Measurements from ENCODE around the gene SGPL1.

Gene SGPL1

DNA sequence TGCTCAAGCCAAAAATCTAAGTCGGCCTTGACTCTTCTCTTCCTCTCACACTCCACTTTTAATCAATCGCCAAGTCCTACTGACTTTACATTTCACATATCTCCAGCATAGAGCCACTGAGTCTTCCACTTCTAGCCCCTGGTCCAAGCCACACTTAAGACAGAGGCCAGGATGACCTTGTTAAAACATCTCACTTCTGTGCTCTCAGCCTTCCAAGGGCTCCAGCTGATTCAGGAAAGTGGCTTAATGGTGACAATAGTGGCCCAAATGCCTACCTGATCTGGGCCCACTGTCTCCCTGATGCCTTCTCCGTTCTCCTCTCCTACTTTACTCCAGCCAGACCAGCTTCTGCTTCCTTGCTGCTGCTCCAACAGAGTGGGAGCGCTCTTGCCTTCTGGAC, 35.0 kb upstream of the SGPL1 start:
- DNase-seq: no peak

- no peak for DNase-seq
Measured at GRCh38 chr10:70781461-70782051, 34.2 kb upstream of the SGPL1 start.

GRCh38 chr10:70782086-70782745, 33.5 kb upstream of the SGPL1 start:
- DNase-seq: no peak

- no peak for DNase-seq
Measured at GRCh38 chr10:70782746-70783680, 32.7 kb upstream of the SGPL1 start.

- no peak for DNase-seq
Measured at GRCh38 chr10:70784016-70784415, 31.7 kb upstream of the SGPL1 start.

GRCh38 chr10:70784471-70784870, 31.3 kb upstream of the SGPL1 start:
- DNase-seq: no peak

- DNase-seq: no peak
Measured at GRCh38 chr10:70785190-70785589, 30.6 kb upstream of the SGPL1 start, which contains the start of gene TBATA. TSS of gene TBATA (minus strand) at chr10:70785377. CDS start at chr10:70783379, 1,998 bp downstream.

DNA sequence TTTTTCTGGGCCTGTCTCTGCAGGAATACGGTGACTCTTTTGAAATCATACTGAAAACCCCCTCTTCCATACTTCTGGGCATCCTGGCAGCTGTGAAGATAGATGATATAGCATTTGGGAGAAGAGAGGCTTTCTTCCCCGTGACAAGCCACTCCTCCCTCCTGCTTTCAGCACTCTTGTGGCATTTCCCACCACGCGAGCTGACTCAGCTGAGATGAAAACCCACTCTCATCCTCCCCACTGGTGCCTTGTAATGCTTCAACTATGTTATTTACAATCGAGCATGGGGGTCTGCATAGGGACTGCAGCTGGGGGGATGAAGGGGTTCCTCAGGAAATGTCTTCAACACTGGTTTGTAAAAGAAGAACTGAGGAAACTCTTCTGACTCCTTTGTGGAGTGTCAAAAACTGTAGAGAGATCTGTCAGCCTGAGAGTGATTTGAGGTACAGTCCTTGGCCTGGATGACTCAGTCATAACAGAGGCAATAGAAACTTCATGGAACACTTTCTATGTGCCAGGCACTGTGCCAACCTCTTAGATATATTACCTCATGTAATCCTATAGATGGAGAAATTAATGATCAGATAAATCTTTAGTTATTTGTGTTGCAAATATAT, 28.8 kb upstream of the SGPL1 start:
- no peak for DNase-seq

DNA sequence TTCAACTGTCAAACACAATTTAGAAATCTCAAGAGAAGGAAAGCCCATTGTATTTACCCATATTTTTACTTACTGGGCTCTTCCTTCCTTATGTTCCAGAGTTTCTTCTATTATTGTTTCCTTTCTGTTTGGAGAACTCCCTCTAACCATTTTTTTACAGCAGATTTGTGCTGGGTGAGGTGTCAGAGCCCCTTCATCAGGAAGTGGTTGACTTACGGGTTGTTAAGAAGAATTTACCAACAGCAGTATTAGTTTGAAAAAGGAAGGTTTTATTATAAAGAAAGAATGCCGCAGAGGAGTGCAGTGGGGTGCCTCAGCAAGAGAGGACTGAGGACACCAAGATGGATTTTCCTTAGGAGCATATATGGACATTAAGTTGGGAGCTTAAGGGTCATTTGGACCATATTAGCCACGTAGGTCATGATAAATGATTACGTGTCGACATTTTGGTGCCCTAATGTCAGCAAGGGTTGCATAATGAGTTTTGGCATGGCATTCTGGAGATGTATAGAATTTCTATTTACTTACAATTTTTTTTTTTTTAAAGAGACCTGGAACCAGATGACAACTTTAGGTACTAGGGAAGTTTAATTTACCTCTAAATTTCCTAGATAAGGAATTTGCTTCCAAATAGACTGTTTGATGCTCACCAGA, 24.2 kb upstream of the SGPL1 start:
- no peak for DNase-seq

- no peak for DNase-seq
Measured at GRCh38 chr10:70795613-70796012, 20.1 kb upstream of the SGPL1 start.

DNA sequence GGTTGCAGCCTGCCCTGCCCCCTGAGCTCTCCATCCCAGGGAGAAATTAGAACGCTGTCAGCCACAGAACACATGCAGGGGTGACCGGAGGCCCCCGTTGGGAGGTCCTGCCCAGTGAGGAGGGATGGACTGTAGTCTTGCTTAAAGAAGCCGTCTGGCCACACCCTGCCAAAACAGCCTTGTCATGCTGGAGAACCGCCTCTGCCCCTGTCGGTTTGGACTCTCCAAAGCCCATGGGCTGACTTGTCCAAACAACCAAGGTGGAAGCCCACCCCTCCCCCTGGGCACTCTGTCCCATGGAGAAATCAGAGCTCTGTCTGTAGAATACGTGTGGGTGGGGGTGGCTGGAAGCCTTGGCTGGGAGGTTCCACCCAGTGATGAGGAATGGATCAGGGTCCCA, 17.9 kb upstream of the SGPL1 start:
- DNase-seq: no peak

DNA sequence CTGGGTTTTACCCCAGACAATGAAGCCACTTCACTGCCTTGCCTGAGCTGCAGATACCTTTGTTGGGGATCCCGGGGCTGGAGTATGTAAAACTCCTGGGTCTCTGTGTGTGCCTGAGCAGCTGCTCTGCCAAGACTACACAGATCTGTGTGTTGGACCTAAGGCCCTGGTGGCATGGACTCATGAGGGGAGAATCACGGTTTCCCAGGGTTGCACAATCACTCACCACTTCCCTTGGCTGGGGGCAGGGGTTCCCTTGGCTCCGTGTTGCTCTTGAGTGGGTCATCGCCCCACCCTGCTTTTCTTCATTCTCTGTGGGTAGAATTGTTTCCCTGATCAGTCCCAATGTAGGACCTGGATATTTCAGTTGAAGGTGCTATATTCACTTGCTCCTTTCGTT, 16.6 kb upstream of the SGPL1 start:
- no peak for DNase-seq

GRCh38 chr10:70801854-70802253, 13.9 kb upstream of the SGPL1 start:
- no peak for DNase-seq

DNA sequence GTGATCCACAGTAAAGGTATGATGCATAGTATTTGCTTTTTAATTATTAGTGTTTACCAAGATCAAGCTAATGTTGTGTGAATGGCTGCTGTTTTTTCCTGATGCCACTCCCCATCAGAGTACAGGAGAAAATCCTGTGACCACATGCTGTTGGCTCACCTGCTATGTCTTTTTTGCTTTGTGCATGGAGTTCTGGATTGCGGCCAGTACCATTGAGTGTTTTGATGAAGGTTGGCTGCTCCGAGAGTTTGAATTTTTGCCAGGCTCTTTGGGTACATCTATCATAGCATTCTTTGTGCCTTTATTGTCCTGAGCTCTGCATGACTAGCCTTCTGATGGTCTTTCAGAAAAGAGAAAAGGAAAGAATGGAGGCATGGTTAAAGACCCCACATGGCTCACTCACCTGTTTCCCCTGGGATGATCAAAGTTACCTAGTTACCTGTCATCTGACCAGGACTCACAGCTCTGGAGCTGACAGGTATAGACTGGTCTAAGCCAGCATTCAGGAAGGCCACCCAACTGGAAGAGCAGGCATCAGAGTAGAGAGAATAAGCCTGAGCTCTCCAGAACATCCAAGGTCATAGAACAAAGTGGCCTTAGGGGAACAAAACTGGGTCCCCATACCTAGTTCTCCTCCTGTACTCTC, 11.8 kb upstream of the SGPL1 start:
- DNase-seq: peak; percentile 95

DNA sequence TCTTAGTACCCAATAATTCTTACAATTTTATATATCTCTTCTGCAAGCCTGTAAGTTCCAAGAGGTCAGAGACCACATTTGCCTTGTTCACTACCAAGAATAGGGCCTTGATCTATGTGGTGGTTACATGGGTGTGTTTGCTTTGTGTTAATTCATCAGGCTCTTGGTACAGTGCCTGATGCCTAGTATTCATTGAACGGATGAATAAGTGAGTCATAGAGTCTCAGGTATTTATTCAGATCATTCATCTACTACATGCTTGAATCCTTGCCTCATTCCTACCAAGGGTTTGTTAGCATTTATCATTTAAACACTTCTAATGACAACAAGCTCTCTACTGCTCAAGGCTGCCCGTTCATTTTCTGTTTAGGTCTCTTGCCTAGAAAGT, 11.3 kb upstream of the SGPL1 start:
- peak; percentile 55 for DNase-seq

DNA sequence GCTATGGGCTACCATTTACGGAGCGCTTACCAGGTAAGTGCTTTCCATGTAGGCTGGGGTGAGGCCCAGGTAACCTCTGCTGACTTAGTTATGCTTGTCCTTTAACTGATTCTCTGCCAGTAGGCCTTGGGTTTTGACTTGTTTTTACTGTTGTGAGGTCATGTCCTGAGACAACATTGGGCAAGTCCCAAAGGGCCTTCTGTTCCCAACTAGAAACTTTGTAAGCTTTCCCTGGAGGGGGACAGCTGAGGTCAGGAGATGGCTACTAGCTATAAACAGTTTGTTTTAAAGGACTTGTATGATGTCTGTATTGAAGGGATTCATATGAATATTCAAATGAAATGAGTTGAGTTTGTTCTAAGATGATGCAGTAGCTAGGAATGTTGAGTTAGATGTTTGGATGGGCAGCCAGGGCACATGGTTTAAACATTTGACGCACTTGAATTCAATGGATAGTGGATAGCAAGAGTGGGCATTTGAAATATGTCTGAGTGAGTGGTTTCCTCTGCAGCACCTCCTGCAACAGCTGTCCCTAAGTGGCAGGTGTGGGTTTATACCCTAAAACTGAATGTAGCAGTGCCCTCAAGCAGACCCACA, 10.0 kb upstream of the SGPL1 start:
- no peak for DNase-seq

DNA sequence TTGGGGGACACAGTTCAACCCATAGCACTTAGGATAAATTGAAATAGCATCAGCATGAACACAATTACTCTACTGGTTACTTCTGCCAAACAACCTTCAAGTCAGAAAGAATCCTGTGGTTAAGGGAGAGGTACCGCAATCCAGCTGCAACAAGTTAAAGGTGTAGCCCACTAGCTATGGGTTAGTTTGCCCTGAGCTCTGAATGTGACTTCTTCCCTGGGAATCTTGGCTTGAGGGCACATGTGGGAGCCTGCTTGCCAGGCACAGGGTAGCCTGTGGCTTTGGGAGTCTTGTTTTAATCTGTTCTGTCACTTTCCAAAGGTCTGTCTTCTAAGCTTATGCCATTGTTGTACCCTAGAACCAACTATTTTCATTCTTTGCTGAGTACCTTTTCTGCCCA, 8.9 kb upstream of the SGPL1 start:
- no peak for DNase-seq

DNA sequence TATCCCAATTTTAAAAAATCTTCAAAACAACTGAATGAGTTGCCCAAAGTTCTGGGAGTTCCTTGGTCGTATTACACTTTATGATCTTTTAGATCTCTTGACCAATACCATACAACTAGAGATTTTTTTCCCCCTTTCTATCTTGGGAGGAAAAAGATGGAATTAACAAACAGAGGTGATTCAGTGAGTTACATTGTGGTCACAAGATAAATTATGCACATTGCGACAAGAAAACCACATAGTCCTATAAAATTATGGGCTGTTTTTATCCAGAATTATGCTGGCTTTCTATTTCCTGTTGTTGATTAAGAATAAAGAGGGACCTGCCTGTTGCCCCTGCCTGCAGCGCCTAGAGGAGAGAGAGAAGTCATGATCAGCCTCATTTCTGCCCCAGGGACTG, 8.2 kb upstream of the SGPL1 start:
- DNase-seq: no peak

DNA sequence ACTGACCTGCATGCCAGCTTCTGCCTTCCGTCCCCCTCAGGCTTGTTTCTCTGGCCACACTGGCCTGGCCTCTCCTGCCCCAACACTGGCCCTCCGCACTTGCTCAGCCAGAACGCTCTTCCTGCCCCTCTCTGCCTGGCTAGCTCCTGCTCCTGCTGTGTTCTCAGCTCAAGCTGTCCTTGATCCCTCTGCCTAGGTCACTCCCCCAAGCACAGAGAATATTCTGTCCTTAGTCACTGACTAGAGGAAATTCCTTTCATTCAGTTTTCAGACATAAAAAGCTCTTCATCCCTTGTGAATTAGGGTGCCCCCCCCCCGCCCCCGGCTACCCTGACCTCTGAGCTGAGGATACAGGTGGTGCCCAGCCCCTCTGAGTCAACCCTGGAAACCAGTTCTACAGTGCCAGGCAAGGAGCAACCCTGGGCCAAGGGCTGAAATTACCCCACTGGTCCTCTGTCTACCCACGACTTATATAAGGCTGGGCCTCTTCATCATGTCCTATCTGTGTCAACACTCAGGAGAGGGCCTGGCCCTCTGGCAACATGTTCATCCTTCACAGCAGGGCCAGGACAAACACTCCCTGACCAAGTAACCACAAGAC, 6.6 kb upstream of the SGPL1 start:
- DNase-seq: no peak

GRCh38 chr10:70809726-70810125, 6.0 kb upstream of the SGPL1 start:
- DNase-seq: no peak

GRCh38 chr10:70810967-70811366, 4.8 kb upstream of the SGPL1 start:
- DNase-seq: no peak

DNA sequence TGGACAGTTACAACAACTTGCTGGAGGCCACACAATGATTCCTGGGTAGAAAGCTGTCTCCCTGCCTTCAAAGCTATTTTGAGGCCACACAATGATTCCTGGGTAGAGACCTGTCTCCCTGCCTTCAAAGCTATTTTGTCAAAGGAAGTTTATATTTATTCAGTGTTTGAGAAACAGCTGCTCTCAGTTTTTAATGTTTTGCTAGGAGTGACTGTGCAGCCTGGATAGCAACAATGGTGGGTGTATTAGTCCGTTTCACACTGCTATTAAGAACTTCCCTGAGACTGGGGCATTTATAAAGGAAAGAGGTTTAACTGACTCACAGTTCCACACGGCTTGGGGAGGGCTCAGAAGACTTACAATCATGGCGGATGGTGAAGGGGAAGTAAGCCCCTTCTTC, 3.9 kb upstream of the SGPL1 start:
- DNase-seq: no peak
